Esophagus squamous epithelium (tissue), 4 donors: Measurements from ENCODE around the gene CTSL.

Experiments used
- POLR2A ChIP-seq, 4 donors: fragments of 450-650 bp; IDR thresholded peaks; one replicate each; pipeline ENCODE4 v1.6.1; 2017; ENCODE audit warnings: antibody characterized with exemption in 4 of 4, mild to moderate bottlenecking in 4 of 4, moderate library complexity in 3 of 4
- TF ChIP-seq, protein P1 (sequence below), 6 experiments: fragments of 450-650 bp in 4 of 6; fragments of 200-600 bp in 2 of 6; sonication (generic) in 2 of 6; IDR thresholded peaks; one replicate each; pipeline ENCODE4 v1.5.1; 2016 to 2019; ENCODE audit warnings: antibody characterized with exemption in 6 of 6, mild to moderate bottlenecking in 4 of 6, moderate library complexity in 4 of 6

DNA sequence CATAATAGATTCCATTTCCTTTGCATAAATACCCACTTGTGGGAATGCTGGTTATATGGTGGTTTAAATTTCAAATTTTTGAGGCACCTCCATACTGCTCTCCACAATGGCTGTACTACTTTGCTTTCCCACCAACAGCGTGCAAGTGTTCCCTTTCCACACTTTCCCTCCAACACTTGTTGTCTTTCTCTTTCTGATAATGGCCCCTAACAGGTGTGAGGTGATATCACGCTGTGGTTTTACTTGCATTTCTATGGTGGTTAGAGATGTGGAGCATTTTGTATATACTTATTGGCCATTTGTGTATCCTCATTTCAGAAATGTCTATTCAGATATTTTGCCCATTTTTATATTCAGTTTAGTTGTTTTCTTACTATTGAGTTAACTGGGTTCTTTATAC lies 34.6 kb downstream of the CTSL start:
- TF ChIP-seq, protein P1, sequence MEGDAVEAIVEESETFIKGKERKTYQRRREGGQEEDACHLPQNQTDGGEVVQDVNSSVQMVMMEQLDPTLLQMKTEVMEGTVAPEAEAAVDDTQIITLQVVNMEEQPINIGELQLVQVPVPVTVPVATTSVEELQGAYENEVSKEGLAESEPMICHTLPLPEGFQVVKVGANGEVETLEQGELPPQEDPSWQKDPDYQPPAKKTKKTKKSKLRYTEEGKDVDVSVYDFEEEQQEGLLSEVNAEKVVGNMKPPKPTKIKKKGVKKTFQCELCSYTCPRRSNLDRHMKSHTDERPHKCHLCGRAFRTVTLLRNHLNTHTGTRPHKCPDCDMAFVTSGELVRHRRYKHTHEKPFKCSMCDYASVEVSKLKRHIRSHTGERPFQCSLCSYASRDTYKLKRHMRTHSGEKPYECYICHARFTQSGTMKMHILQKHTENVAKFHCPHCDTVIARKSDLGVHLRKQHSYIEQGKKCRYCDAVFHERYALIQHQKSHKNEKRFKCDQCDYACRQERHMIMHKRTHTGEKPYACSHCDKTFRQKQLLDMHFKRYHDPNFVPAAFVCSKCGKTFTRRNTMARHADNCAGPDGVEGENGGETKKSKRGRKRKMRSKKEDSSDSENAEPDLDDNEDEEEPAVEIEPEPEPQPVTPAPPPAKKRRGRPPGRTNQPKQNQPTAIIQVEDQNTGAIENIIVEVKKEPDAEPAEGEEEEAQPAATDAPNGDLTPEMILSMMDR (IDR thresholded peaks at IDR 0.05), result no peak
- no peak for TF ChIP-seq POLR2A (IDR thresholded peaks at IDR 0.05)
